IMR-90 (cell line): ENCODE data around the gene DHRS7B. TPM values are rescaled to one million over a fixed set of nuclear protein-coding genes. Genes with fewer than 3 reads are reported as not detected.

Experiments
- ATAC-seq: fragments of 200-7000 bp; cut with Tn5 transposase; 2 replicates; pipeline ENCODE4 v1.9.1; 2020; ENCODE audit warnings: low read depth, mild to moderate bottlenecking, moderate library complexity
- BruUV-seq: library from RNA; stranded (reverse); fragments of 400-500 nt; replicated peaks from 2 replicates; lab custom pipeline; 2021; lab: Mats Ljungman, UMichigan
- CTCF ChIA-PET: fragments of 300-600 bp; formaldehyde crosslinking; extraction: SDS; loops from one replicate; lab custom pipeline; 2021; ENCODE audit warnings: antibody characterized with exemption; lab: Yijun Ruan, JAX
- POLR2A ChIA-PET: fragments of 300-600 bp; sonication (Branson Sonifier 250); formaldehyde crosslinking; loops from one replicate; lab custom pipeline; 2022; ENCODE audit warnings: antibody characterized with exemption; ENCODE audit not compliant: unreplicated experiment; lab: Charles Lee
- DNase-seq: peaks from one replicate; pipeline ENCODE4 v3.0.0; 2013
- H2AFZ ChIP-seq: replicated peaks from 2 replicates; pipeline ENCODE3; 2013; ENCODE audit warnings: low read length, mild to moderate bottlenecking; ENCODE audit not compliant: poor library complexity
- H2AK5ac ChIP-seq: 2 replicates; pipeline ENCODE4 v1.6.1; 2013; ENCODE audit warnings: low read depth, low read length, inconsistent platforms
- H2AK9ac ChIP-seq: replicated peaks from 2 replicates; pipeline ENCODE3; 2013; ENCODE audit warnings: mild to moderate bottlenecking, low read depth, low read length, moderate library complexity; ENCODE audit not compliant: poor library complexity
- H2BK120ac ChIP-seq: 2 replicates; pipeline ENCODE4 v1.6.1; 2013; ENCODE audit warnings: low read depth, low read length, inconsistent platforms
- H2BK15ac ChIP-seq: 3 replicates; pipeline ENCODE4 v1.6.1; 2013; ENCODE audit warnings: low read depth, low read length, inconsistent platforms
- H2BK20ac ChIP-seq: 2 replicates; pipeline ENCODE4 v1.6.1; 2013; ENCODE audit warnings: low read depth, mild to moderate bottlenecking, inconsistent platforms, low read length, moderate library complexity
- H2BK5ac ChIP-seq: 2 replicates; pipeline ENCODE4 v1.6.1; 2013; ENCODE audit warnings: mild to moderate bottlenecking, low read depth, low read length, inconsistent platforms; ENCODE audit not compliant: poor library complexity, severe bottlenecking
- H3K14ac ChIP-seq: replicated peaks from 2 replicates; pipeline ENCODE4 v1.6.1; 2013; ENCODE audit warnings: low read depth, low read length, inconsistent platforms
- H3K18ac ChIP-seq: 2 replicates; pipeline ENCODE4 v1.6.1; 2013; ENCODE audit warnings: low read depth, low read length, control low read depth
- H3K23ac ChIP-seq: 2 replicates; pipeline ENCODE4 v1.6.1; 2013; ENCODE audit warnings: low read depth, low read length, inconsistent platforms
- H3K27ac ChIP-seq: 2 replicates; pipeline ENCODE4 v1.5.1; 2013; ENCODE audit warnings: mild to moderate bottlenecking, control low read depth, low read length; ENCODE audit not compliant: insufficient read depth
- H3K27me3 ChIP-seq: 2 replicates; pipeline ENCODE4 v1.6.1; 2013; ENCODE audit warnings: low read length; ENCODE audit not compliant: control insufficient read depth, insufficient read depth
- H3K36me3 ChIP-seq: 2 replicates; pipeline ENCODE4 v1.6.1; 2013; ENCODE audit warnings: low read length, mixed read lengths; ENCODE audit not compliant: control insufficient read depth, insufficient read depth
- H3K4ac ChIP-seq: 2 replicates; pipeline ENCODE4 v1.6.1; 2013; ENCODE audit warnings: low read depth, low read length, inconsistent platforms
- H3K4me1 ChIP-seq: 2 replicates; pipeline ENCODE4 v1.6.1; 2013; ENCODE audit warnings: low read length, mixed read lengths; ENCODE audit not compliant: control insufficient read depth, insufficient read depth
- H3K4me2 ChIP-seq: 2 replicates; pipeline ENCODE4 v1.6.1; 2013; ENCODE audit warnings: low read depth, mild to moderate bottlenecking, control low read depth, low read length, moderate library complexity
- H3K4me3 ChIP-seq: 2 replicates; pipeline ENCODE4 v1.5.1; 2013; ENCODE audit warnings: low read depth, mild to moderate bottlenecking, control low read depth, low read length, moderate library complexity; ENCODE audit not compliant: insufficient read depth
- H3K56ac ChIP-seq: 2 replicates; pipeline ENCODE4 v1.6.1; 2013; ENCODE audit warnings: low read length, inconsistent platforms; ENCODE audit not compliant: insufficient read depth; ENCODE audit errors: extremely low read depth
- H3K79me1 ChIP-seq, 2 experiments: 2 replicates each; pipeline ENCODE4 v1.6.1; 2013; ENCODE audit warnings: low read length in 2 of 2, inconsistent platforms in 1 of 2, low read depth in 1 of 2
- H3K9ac ChIP-seq: 2 replicates; pipeline ENCODE4 v1.6.1; 2013; ENCODE audit warnings: low read depth, low read length, control low read depth
- H3K9me1 ChIP-seq: 2 replicates; pipeline ENCODE4 v1.6.1; 2013; ENCODE audit warnings: low read length, inconsistent platforms; ENCODE audit not compliant: insufficient read depth
- H3K9me3 ChIP-seq: 2 replicates; pipeline ENCODE4 v1.6.1; 2013; ENCODE audit warnings: low read length; ENCODE audit not compliant: control insufficient read depth, insufficient read depth
- H4K20me1 ChIP-seq: 2 replicates; pipeline ENCODE4 v1.6.1; 2013; ENCODE audit warnings: low read length, inconsistent platforms; ENCODE audit not compliant: insufficient read depth
- H4K5ac ChIP-seq: 2 replicates; pipeline ENCODE4 v1.6.1; 2013; ENCODE audit warnings: mild to moderate bottlenecking, low read depth, low read length, control low read depth
- H4K8ac ChIP-seq, 2 experiments: 2 replicates each; pipeline ENCODE4 v1.6.1; 2013; ENCODE audit warnings: low read depth in 2 of 2, low read length in 2 of 2, control low read depth in 1 of 2, inconsistent platforms in 1 of 2
- H4K91ac ChIP-seq: 2 replicates; pipeline ENCODE4 v1.6.1; 2013; ENCODE audit warnings: low read depth, low read length, inconsistent platforms; ENCODE audit not compliant: insufficient read depth
- BHLHE40 ChIP-seq: fragments of 150-350 bp; IDR thresholded peaks from 2 replicates; pipeline ENCODE4 v1.6.1; 2016; ENCODE audit warnings: mild to moderate bottlenecking, low read depth, low read length
- CHD1 ChIP-seq: IDR thresholded peaks from 2 replicates; pipeline ENCODE4 v1.6.1; 2012; ENCODE audit warnings: low read depth, low read length, improper control_type of control experiment
- MXI1 ChIP-seq: IDR thresholded peaks from 2 replicates; pipeline ENCODE4 v1.6.1; 2012; ENCODE audit warnings: low read depth, mild to moderate bottlenecking, low read length, moderate library complexity, borderline replicate concordance
- NFE2L2 ChIP-seq: fragments of 150-350 bp; IDR thresholded peaks from 2 replicates; pipeline ENCODE4 v1.6.1; 2016; ENCODE audit warnings: low read depth, mild to moderate bottlenecking, low read length
- RCOR1 ChIP-seq: IDR thresholded peaks from 2 replicates; pipeline ENCODE4 v1.6.1; 2012; ENCODE audit warnings: mild to moderate bottlenecking, low read length, improper control_type of control experiment; ENCODE audit not compliant: insufficient replicate concordance
- RFX5 ChIP-seq: IDR thresholded peaks from 2 replicates; pipeline ENCODE4 v1.8.0; 2012; ENCODE audit warnings: low read depth, mild to moderate bottlenecking, low read length, moderate library complexity
- SMC3 ChIP-seq: fragments of 150-350 bp; IDR thresholded peaks from 2 replicates; pipeline ENCODE4 v1.6.1; 2016; ENCODE audit warnings: low read depth, mild to moderate bottlenecking, antibody characterized with exemption, low read length, moderate library complexity
- WGBS, 2 experiments: methylation state at CpG; one replicate each; pipeline versions ENCODE4 v1.1.5 to v1.1.7; 2013; ENCODE audit warnings: missing lambda C conversion rate in 2 of 2; ENCODE audit not compliant: insufficient read length in 1 of 2; ENCODE audit errors: extremely low coverage in 2 of 2; 5-methylcytosine and 5-hydroxymethylcytosine counted together
- dilution Hi-C: fragments of 300-500 bp; cut with HindIII; formaldehyde crosslinking; loops from one replicate; pipeline ENCODE4 v1.14.3; 2018; ENCODE audit warnings: low sequenced_read_pairs; ENCODE audit not compliant: unreplicated experiment
- in situ Hi-C: fragments of 300-500 bp; cut with MboI; formaldehyde crosslinking; loops from 3 replicates; pipeline ENCODE4 v1.14.3; 2019; ENCODE audit warnings: low sequenced_read_pairs, inconsistent platforms, mixed read lengths
- intact Hi-C: fragments of 100-400 bp; cut with micrococcal nuclease; formaldehyde crosslinking; loops from 2 replicates; pipeline ENCODE4 v1.10.0; 2022
- polyA plus RNA-seq, 3 experiments: library from polyadenylated mRNA; depleted of rRNA; stranded (reverse); fragments of >200 nt; gene quantifications; 2 replicates each; pipeline ENCODE4 v1.2.3, GENCODE V29; 2012; ENCODE audit warnings: low replicate concordance in 1 of 3
- total RNA-seq: library from RNA; depleted of rRNA; stranded (reverse); fragments of >200 nt; gene quantifications from 2 replicates; pipeline ENCODE4 v1.2.3, GENCODE V29; 2012
- TF ChIP-seq, protein P1 (sequence below): conservative IDR thresholded peaks from 2 replicates; pipeline ENCODE4 v1.5.1; 2012; ENCODE audit warnings: mild to moderate bottlenecking, low read depth, low read length, improper control_type of control experiment
- TF ChIP-seq, protein P2 (sequence below): fragments of 150-350 bp; IDR thresholded peaks from 2 replicates; pipeline ENCODE4 v1.6.1; 2017; ENCODE audit warnings: mild to moderate bottlenecking, antibody characterized with exemption, low read length, low read depth
- TF ChIP-seq, protein P3 (sequence below): fragments of 150-350 bp; IDR thresholded peaks from 2 replicates; pipeline ENCODE4 v1.6.1; 2016; ENCODE audit warnings: low read depth, mild to moderate bottlenecking, low read length, moderate library complexity, borderline replicate concordance

Gene DHRS7B
- total and polyA plus RNA-seq, 2 of the 4 experiments (the other 2 are of a cell fraction): 24.4 to 34.4 TPM

DNA sequence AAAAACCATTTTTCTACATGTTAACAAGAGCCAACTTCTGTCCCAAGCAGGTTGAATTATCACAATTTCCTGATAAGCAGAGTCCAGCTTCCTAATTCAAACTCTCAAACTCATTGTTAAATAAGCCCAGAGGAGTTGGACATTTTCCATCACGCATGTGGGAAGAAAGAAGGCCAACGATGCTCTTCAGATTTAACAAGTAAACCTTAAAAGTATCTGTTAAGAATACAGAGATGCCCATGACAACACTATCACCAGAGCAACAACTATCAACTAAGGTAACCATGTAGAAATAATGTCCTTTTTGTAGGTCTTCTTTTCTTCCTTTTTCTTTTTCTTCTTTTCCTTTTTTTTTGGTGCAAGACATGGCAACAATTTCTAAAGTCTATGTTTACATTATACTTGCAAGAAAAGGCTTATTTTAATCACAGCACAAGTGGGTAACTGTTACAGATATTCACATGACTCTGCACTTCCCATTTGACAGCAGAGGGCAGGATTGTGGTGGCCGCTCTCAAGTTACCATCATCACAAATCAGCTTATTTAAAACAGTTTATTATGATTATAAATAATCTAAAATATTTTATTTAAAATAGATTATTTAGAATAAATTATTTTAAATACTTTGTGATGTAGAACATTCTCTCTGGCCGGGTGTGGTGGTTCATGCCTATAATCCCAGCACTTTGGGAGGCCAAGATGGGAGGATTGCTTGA, 35.7 kb upstream of the DHRS7B start (continued):
- TF ChIP-seq CHD1 (no peak), NFE2L2 (no peak)
- TF ChIP-seq, protein P1, sequence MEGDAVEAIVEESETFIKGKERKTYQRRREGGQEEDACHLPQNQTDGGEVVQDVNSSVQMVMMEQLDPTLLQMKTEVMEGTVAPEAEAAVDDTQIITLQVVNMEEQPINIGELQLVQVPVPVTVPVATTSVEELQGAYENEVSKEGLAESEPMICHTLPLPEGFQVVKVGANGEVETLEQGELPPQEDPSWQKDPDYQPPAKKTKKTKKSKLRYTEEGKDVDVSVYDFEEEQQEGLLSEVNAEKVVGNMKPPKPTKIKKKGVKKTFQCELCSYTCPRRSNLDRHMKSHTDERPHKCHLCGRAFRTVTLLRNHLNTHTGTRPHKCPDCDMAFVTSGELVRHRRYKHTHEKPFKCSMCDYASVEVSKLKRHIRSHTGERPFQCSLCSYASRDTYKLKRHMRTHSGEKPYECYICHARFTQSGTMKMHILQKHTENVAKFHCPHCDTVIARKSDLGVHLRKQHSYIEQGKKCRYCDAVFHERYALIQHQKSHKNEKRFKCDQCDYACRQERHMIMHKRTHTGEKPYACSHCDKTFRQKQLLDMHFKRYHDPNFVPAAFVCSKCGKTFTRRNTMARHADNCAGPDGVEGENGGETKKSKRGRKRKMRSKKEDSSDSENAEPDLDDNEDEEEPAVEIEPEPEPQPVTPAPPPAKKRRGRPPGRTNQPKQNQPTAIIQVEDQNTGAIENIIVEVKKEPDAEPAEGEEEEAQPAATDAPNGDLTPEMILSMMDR: no peak

DNA sequence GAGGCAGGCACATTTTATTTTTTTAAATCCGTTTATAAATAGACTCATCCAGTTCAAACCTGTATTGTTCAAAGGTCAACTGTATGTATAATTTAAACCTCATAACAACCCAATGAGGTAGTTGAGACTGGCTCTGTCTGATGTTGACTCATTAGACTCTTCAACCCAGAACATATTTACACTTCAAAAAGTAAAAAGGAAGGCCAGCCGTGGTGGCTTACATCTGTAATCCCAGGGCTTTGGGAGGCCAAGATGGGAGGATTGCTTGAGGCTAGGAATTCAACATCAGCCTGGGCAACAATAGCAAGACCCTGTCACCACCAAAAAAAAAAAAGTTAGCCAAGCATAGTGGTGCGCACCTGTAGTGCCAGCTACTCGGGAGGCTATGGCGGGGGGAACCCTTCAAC, 32.5 kb upstream of the DHRS7B start:
- no peak overlapping the region for H2AK5ac ChIP-seq
- no peak overlapping the region for H4K5ac ChIP-seq
- no peak overlapping the region for H3K4me3 ChIP-seq
- no peak overlapping the region for H2AK9ac ChIP-seq
- H3K27me3 ChIP-seq: no peaks in the 10 kb centered on the region
- H3K4ac ChIP-seq: no peak overlapping the region
- H3K4me1 ChIP-seq: no peaks in the 10 kb centered on the region
- in situ Hi-C loops: no loop called here
- no peaks in the 10 kb centered on the region for H3K79me1 ChIP-seq
- H3K27ac ChIP-seq: no peak overlapping the region
- no peak overlapping the region for H2BK5ac ChIP-seq
- no peaks in the 10 kb centered on the region for H4K20me1 ChIP-seq
- no peak overlapping the region for H2AFZ ChIP-seq
- no peak overlapping the region for H3K4me2 ChIP-seq
- no peak overlapping the region for H2BK120ac ChIP-seq
- no peak overlapping the region for H2BK15ac ChIP-seq
- ATAC-seq (no peak), DNase-seq (no peak)
- H4K8ac ChIP-seq: no peak overlapping the region
- no peak overlapping the region for H3K14ac ChIP-seq
- no peak overlapping the region for H3K23ac ChIP-seq
- CTCF ChIA-PET: interaction anchor here (0.6 kb wide), 1 partner anchor 169 kb away, joined by 5 read pairs; no protein-coding TSS in a partner anchor
- H3K36me3 ChIP-seq: no peaks in the 10 kb centered on the region
- no TSS peak for BruUV-seq
- no peak overlapping the region for H3K9ac ChIP-seq
- no peaks in the 10 kb centered on the region for H3K9me1 ChIP-seq
- dilution Hi-C loops: no loop called here
- H3K9me3 ChIP-seq: no peaks in the 10 kb centered on the region
- WGBS, 2 experiments: no CpG with 5 or more reads among the region's 5 CpGs
- H3K18ac ChIP-seq: no peak overlapping the region
- intact Hi-C loops: no loop called here
- no peak overlapping the region for H2BK20ac ChIP-seq
- no peak overlapping the region for H3K56ac ChIP-seq
- no peak overlapping the region for H4K91ac ChIP-seq
- POLR2A ChIA-PET: no interaction called here
- no peak for TF ChIP-seq NFE2L2
- TF ChIP-seq SMC3: no peak
- no peak for TF ChIP-seq RCOR1
- no peak for TF ChIP-seq CHD1
- no peak for TF ChIP-seq MXI1
- TF ChIP-seq, protein P2, sequence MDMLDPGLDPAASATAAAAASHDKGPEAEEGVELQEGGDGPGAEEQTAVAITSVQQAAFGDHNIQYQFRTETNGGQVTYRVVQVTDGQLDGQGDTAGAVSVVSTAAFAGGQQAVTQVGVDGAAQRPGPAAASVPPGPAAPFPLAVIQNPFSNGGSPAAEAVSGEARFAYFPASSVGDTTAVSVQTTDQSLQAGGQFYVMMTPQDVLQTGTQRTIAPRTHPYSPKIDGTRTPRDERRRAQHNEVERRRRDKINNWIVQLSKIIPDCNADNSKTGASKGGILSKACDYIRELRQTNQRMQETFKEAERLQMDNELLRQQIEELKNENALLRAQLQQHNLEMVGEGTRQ: no peak
- TF ChIP-seq RFX5: no peak
- TF ChIP-seq, protein P3, sequence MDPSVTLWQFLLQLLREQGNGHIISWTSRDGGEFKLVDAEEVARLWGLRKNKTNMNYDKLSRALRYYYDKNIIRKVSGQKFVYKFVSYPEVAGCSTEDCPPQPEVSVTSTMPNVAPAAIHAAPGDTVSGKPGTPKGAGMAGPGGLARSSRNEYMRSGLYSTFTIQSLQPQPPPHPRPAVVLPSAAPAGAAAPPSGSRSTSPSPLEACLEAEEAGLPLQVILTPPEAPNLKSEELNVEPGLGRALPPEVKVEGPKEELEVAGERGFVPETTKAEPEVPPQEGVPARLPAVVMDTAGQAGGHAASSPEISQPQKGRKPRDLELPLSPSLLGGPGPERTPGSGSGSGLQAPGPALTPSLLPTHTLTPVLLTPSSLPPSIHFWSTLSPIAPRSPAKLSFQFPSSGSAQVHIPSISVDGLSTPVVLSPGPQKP: no peak
- TF ChIP-seq BHLHE40: no peak
